ENCODE data around the gene CRYBG3.

DNA sequence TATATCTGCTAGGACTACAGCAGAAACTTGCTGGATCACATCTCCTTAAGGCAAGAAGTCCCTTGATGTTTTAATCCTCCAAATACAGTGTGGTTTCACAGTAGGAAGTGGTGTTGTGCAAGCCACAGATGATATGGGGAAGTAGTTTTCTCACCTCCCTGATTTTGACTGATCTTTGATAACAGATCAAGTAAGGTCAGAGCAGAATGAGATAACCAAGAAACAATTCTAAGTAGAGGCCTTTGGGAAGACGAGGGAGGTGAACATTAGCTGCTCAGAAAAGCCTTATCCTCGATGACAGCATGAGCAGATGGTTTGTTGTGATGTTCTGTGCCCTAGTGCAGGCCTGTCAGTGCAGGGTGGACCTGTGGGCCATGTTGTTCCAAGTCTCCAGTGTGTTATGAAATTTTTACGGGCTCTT lies 89.1 kb downstream of the CRYBG3 start:
- TF ChIP-seq, protein P1, sequence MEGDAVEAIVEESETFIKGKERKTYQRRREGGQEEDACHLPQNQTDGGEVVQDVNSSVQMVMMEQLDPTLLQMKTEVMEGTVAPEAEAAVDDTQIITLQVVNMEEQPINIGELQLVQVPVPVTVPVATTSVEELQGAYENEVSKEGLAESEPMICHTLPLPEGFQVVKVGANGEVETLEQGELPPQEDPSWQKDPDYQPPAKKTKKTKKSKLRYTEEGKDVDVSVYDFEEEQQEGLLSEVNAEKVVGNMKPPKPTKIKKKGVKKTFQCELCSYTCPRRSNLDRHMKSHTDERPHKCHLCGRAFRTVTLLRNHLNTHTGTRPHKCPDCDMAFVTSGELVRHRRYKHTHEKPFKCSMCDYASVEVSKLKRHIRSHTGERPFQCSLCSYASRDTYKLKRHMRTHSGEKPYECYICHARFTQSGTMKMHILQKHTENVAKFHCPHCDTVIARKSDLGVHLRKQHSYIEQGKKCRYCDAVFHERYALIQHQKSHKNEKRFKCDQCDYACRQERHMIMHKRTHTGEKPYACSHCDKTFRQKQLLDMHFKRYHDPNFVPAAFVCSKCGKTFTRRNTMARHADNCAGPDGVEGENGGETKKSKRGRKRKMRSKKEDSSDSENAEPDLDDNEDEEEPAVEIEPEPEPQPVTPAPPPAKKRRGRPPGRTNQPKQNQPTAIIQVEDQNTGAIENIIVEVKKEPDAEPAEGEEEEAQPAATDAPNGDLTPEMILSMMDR (IDR thresholded peaks at IDR 0.05), result no peak
- no peak for TF ChIP-seq ZFX (IDR thresholded peaks at IDR 0.05; ENCODE audit: borderline replicate concordance)
